ENCODE data around the gene CAP2.

DNA sequence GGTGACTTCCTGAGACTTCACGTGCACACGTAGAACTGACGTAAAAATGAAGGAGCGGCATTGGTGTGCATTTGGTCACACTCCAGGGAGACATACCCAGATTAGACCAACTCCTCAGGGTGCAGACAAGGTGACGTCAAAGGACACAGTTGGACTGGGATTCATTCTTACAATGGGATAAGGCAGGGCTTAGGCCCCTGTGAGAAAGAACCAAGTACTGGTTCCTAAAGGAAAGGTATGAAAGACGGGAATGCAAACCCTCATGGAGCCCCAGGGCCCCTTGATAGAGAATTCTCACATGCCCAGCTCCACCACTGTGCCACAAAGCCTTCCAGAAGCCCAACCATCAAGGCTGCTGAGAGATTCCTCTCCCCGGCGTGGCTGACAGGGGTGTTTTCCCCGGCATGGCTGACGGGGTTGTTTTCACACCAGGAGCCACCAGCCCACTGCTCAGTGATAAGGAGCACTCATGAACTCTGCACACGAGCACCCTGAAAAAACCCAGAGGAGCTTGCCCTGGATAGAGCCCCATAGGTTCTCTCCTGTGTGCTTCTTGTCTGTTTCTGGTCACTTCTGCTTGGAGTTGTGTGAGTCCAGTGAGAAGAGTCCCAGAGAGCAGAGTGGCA lies 90.1 kb downstream of the CAP2 start:
- TF ChIP-seq, protein P1, sequence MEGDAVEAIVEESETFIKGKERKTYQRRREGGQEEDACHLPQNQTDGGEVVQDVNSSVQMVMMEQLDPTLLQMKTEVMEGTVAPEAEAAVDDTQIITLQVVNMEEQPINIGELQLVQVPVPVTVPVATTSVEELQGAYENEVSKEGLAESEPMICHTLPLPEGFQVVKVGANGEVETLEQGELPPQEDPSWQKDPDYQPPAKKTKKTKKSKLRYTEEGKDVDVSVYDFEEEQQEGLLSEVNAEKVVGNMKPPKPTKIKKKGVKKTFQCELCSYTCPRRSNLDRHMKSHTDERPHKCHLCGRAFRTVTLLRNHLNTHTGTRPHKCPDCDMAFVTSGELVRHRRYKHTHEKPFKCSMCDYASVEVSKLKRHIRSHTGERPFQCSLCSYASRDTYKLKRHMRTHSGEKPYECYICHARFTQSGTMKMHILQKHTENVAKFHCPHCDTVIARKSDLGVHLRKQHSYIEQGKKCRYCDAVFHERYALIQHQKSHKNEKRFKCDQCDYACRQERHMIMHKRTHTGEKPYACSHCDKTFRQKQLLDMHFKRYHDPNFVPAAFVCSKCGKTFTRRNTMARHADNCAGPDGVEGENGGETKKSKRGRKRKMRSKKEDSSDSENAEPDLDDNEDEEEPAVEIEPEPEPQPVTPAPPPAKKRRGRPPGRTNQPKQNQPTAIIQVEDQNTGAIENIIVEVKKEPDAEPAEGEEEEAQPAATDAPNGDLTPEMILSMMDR (IDR thresholded peaks at IDR 0.05): no peak
- TF ChIP-seq EP300 (IDR thresholded peaks at IDR 0.05): no peak
